Prostate gland (tissue), 2 donors: Measurements from ENCODE around the gene LRRIQ1.

Experiments
- CTCF ChIP-seq, 4 experiments: fragments of 200-600 bp in 2 of 4; fragments of 450-650 bp in 2 of 4; sonication (generic) in 2 of 4; IDR thresholded peaks; 1 replicate in 3 of 4; 2 replicates in 1 of 4; pipeline ENCODE4 v1.5.1; 2016 to 2019; ENCODE audit warnings: antibody characterized with exemption in 4 of 4, mild to moderate bottlenecking in 2 of 4, moderate library complexity in 2 of 4
- POLR2AphosphoS5 ChIP-seq: sonication (generic); formaldehyde crosslinking; IDR thresholded peaks from one replicate; pipeline ENCODE4 v1.6.1; 2017; ENCODE audit warnings: antibody characterized with exemption

GRCh38 chr12:85029456-85029855 lies 6.7 kb upstream of the LRRIQ1 start:
- TF ChIP-seq CTCF (IDR thresholded peaks at IDR 0.05) (peak in 3 of 4 experiments; percentile 52 to 58 (median 54)), POLR2AphosphoS5 (no peak)
